Activated naive CD4-positive, alpha-beta T cell treated with anti-CD3 and anti-CD28 coated beads, Interleukin-2, amount 50 U/mL, for 72 hours (primary cell): Measurements from ENCODE around the gene MROH2A. TPM values are rescaled to one million over a fixed set of nuclear protein-coding genes. Genes with fewer than 3 reads are reported as not detected.
A peak's percentile ranks its signal among the peaks of the same experiment; 100 is the strongest.

ENCODE experiments used
- ATAC-seq, 2 donors: fragments of 150-1000 bp; cut with Tn5 transposase; 2 replicates each; pipeline ENCODE4 v1.10.0; 2021; ENCODE audit warnings: mild to moderate bottlenecking in 2 of 2, moderate library complexity in 2 of 2
- DNase-seq, 2 donors: peaks; one replicate each; pipeline ENCODE4 v3.0.0; 2021 to 2022; ENCODE audit warnings: low spot score in 2 of 2
- H3K27ac Mint-ChIP-seq, 2 donors: one replicate each; pipeline ENCODE4 v1.8.0; 2022; ENCODE audit warnings: mild to moderate bottlenecking in 2 of 2, mixed read lengths in 2 of 2
- H3K36me3 Mint-ChIP-seq, 2 donors: one replicate each; pipeline ENCODE4 v1.8.0; 2022; ENCODE audit warnings: mixed read lengths in 2 of 2
- H3K9me3 Mint-ChIP-seq, 2 donors: one replicate each; pipeline ENCODE4 v1.8.0; 2022; ENCODE audit warnings: mixed read lengths in 2 of 2
- total RNA-seq, 2 donors: library from RNA; stranded (reverse); gene quantifications; one replicate each; pipeline ENCODE4 v1.2.3, GENCODE V29; 2022

Gene MROH2A
- total RNA-seq, 2 donors from 2014 or later: not detected

- no peak overlapping the region for H3K27ac Mint-ChIP-seq
- DNase-seq (no peak), ATAC-seq (no peak)
- no peaks in the 10 kb centered on the region for H3K9me3 Mint-ChIP-seq
- peaks cover 53 to 69% of the 10 kb centered on the region in 2 donors for H3K36me3 Mint-ChIP-seq
Measured at GRCh38 chr2:233836359-233836758, 58.2 kb downstream of the MROH2A start.

GRCh38 chr2:233837694-233838229, 59.6 kb downstream of the MROH2A start:
- H3K27ac Mint-ChIP-seq: peak overlapping the region; percentile 75 to 79
- ATAC-seq (no peak), DNase-seq (no peak)
- no peaks in the 10 kb centered on the region for H3K9me3 Mint-ChIP-seq
- peaks cover 67 to 79% of the 10 kb centered on the region in 2 donors for H3K36me3 Mint-ChIP-seq

- ATAC-seq (no peak), DNase-seq (no peak)
- peaks cover 71 to 84% of the 10 kb centered on the region in 2 donors for H3K36me3 Mint-ChIP-seq
- no peaks in the 10 kb centered on the region for H3K9me3 Mint-ChIP-seq
- H3K27ac Mint-ChIP-seq: peak overlapping the region; percentile 75 to 79
Measured at GRCh38 chr2:233838251-233838650, 60.1 kb downstream of the MROH2A start.

GRCh38 chr2:233838726-233839446, 60.8 kb downstream of the MROH2A start:
- ATAC-seq (peak in 1 of 2 donors; percentile 24), DNase-seq (no peak)
- Mint-ChIP-seq H3K36me3 (peaks cover 77 to 89% of the 10 kb centered on the region in 2 donors), H3K27ac (peak overlapping the region; percentile 76 to 79), H3K9me3 (no peaks in the 10 kb centered on the region)

GRCh38 chr2:233839447-233839820, 61.3 kb downstream of the MROH2A start:
- Mint-ChIP-seq H3K9me3 (no peaks in the 10 kb centered on the region), H3K27ac (peak overlapping the region; percentile 72 to 76), H3K36me3 (peaks cover 82 to 89% of the 10 kb centered on the region in 2 donors)
- ATAC-seq: peak in 1 of 2 donors; percentile 18
- DNase-seq: no peak

GRCh38 chr2:233840520-233840919, 62.4 kb downstream of the MROH2A start:
- no peak for ATAC-seq
- Mint-ChIP-seq H3K27ac (no peak overlapping the region), H3K9me3 (no peaks in the 10 kb centered on the region), H3K36me3 (peaks cover 88 to 91% of the 10 kb centered on the region in 2 donors)
- DNase-seq: no peak

- DNase-seq (no peak), ATAC-seq (no peak)
- Mint-ChIP-seq H3K9me3 (no peaks in the 10 kb centered on the region), H3K27ac (no peak overlapping the region), H3K36me3 (peaks cover 83 to 90% of the 10 kb centered on the region in 2 donors)
Measured at GRCh38 chr2:233841183-233841582, 63.1 kb downstream of the MROH2A start.

GRCh38 chr2:233844064-233844807, 66.1 kb downstream of the MROH2A start:
- no peak for DNase-seq
- Mint-ChIP-seq H3K9me3 (no peaks in the 10 kb centered on the region), H3K36me3 (peaks cover 79 to 83% of the 10 kb centered on the region in 2 donors), H3K27ac (no peak overlapping the region)
- ATAC-seq: no peak

GRCh38 chr2:233844836-233845235, 66.7 kb downstream of the MROH2A start:
- no peak for ATAC-seq
- Mint-ChIP-seq H3K9me3 (no peaks in the 10 kb centered on the region), H3K36me3 (peaks cover 79 to 80% of the 10 kb centered on the region in 2 donors), H3K27ac (no peak overlapping the region)
- DNase-seq: no peak

- ATAC-seq (no peak), DNase-seq (no peak)
- Mint-ChIP-seq H3K9me3 (no peaks in the 10 kb centered on the region), H3K27ac (peak overlapping the region in 1 of 2 donors; percentile 14), H3K36me3 (peaks cover 73 to 78% of the 10 kb centered on the region in 2 donors)
Measured at GRCh38 chr2:233845301-233846060, 67.4 kb downstream of the MROH2A start.

- DNase-seq: no peak
- Mint-ChIP-seq H3K36me3 (peaks cover 67 to 68% of the 10 kb centered on the region in 2 donors), H3K27ac (no peak overlapping the region), H3K9me3 (no peaks in the 10 kb centered on the region)
- peak in 1 of 2 donors; percentile 36 for ATAC-seq
Measured at GRCh38 chr2:233846387-233847247, 68.5 kb downstream of the MROH2A start.

- Mint-ChIP-seq H3K9me3 (no peaks in the 10 kb centered on the region), H3K27ac (no peak overlapping the region), H3K36me3 (peaks cover 68 to 70% of the 10 kb centered on the region in 2 donors)
- ATAC-seq: no peak
- no peak for DNase-seq
Measured at GRCh38 chr2:233847248-233847898, 69.2 kb downstream of the MROH2A start.

GRCh38 chr2:233848276-233848675, 70.1 kb downstream of the MROH2A start:
- Mint-ChIP-seq H3K27ac (peak overlapping the region; percentile 44 to 85), H3K9me3 (no peaks in the 10 kb centered on the region), H3K36me3 (peaks cover 70% of the 10 kb centered on the region in 2 donors)
- ATAC-seq (no peak), DNase-seq (no peak)

GRCh38 chr2:233849607-233850271, 71.6 kb downstream of the MROH2A start:
- ATAC-seq (no peak), DNase-seq (no peak)
- peaks cover 66 to 68% of the 10 kb centered on the region in 2 donors for H3K36me3 Mint-ChIP-seq
- H3K9me3 Mint-ChIP-seq: no peaks in the 10 kb centered on the region
- peak overlapping the region in 1 of 2 donors; percentile 50 for H3K27ac Mint-ChIP-seq

GRCh38 chr2:233850745-233851144, 72.6 kb downstream of the MROH2A start:
- no peak for ATAC-seq
- Mint-ChIP-seq H3K36me3 (peaks cover 60 to 67% of the 10 kb centered on the region in 2 donors), H3K9me3 (no peaks in the 10 kb centered on the region)

More at GRCh38 chr2:233850745-233851144, 72.6 kb downstream of the MROH2A start:
- H3K27ac Mint-ChIP-seq: no peak overlapping the region
- DNase-seq: no peak
